Measurements from ENCODE around the gene CFC1. TPM values are rescaled to one million over a fixed set of nuclear protein-coding genes. Genes with fewer than 3 reads are reported as not detected.
"Not testable (repeated sequence)": the region's sequence is repeated elsewhere in the genome, so short reads cannot be mapped to it uniquely, and the experiment has no call there.

CFC1 gene
- total RNA-seq, 1 donor from 2014 or later: not detected

- intact Hi-C loops (cut with micrococcal nuclease); H3K36me3 Mint-ChIP-seq (ENCODE audit: low read depth); H3K27me3 Mint-ChIP-seq; DNase-seq; H3K4me1 Mint-ChIP-seq; H3K27ac Mint-ChIP-seq; H3K9me3 Mint-ChIP-seq; H3K4me3 Mint-ChIP-seq: not testable (repeated sequence)
Observed at GRCh38 chr2:130566165-130566564, 33.2 kb downstream of the CFC1 start.

GRCh38 chr2:130556441-130556840 lies 42.9 kb downstream of the CFC1 start:
- H3K4me1 Mint-ChIP-seq; H3K36me3 Mint-ChIP-seq (ENCODE audit: low read depth); intact Hi-C loops (cut with micrococcal nuclease); H3K9me3 Mint-ChIP-seq; H3K4me3 Mint-ChIP-seq; DNase-seq; H3K27me3 Mint-ChIP-seq; H3K27ac Mint-ChIP-seq: not testable (repeated sequence)

DNA sequence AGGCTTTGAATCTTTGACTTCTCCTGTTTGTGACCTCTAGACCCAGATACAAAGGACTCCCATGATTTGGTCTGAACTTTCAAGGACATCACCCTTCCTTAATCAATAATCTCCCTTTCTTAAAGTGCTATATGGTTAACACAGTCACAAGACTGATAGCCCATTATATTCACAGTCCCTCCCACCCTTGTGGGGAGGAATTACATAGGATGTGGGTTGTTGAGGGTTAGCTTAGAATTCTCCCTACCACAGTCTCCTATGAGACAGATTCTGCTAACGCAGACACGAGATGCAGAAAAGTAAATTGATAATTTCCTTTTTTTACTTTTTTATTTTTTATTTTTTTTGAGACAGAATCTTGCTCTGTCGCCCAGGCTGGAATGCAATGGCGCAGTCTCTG lies 45.2 kb downstream of the CFC1 start:
- H3K9me3 Mint-ChIP-seq; intact Hi-C loops (cut with micrococcal nuclease); H3K27me3 Mint-ChIP-seq; DNase-seq; H3K4me1 Mint-ChIP-seq; H3K4me3 Mint-ChIP-seq; H3K27ac Mint-ChIP-seq; H3K36me3 Mint-ChIP-seq (ENCODE audit: low read depth): not testable (repeated sequence)

DNA sequence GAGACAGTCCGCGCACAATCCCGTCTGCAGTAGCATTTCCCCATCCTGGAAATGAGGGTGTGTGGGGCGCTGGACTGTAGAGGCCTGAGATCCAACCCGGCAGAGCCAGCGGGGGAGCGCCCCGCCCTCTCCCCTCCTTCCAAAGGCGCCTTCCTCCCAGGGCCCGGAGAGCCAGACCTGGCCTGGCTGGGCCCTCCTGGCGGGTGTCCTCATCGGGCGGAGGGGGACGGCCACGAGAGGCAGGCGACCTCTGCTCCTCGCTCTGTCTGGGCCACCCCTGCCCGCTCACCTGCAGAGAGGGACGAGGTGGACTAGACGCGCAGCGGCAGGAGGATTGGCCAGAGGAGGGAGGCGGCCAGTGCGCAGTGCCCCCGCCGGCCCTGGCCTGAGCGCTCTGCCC lies 49.9 kb downstream of the CFC1 start:
- H3K36me3 Mint-ChIP-seq (ENCODE audit: low read depth); H3K4me1 Mint-ChIP-seq; intact Hi-C loops (cut with micrococcal nuclease); DNase-seq; H3K4me3 Mint-ChIP-seq; H3K27ac Mint-ChIP-seq; H3K9me3 Mint-ChIP-seq; H3K27me3 Mint-ChIP-seq: not testable (repeated sequence)

DNA sequence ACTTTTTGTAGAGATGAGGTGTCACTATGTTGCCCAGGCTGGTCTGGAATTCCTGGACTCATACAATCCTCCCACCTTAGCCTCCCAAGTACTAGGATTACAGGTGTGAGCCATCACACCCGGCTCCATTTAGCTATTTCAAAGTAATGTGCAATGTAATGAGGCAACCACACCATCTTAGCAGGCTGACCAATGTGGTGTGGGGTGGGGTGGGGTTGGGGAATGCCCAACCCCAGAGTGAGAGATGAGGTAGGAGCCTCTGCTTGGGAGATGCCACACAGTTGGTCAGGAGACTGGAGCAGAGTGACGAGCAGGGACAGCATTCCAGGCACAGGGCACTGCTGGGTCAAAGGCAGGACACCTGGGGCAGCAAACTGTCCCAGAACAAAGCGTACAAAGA lies 51.0 kb downstream of the CFC1 start:
- H3K4me3 Mint-ChIP-seq; H3K4me1 Mint-ChIP-seq; intact Hi-C loops (cut with micrococcal nuclease); H3K36me3 Mint-ChIP-seq (ENCODE audit: low read depth); DNase-seq; H3K9me3 Mint-ChIP-seq; H3K27me3 Mint-ChIP-seq; H3K27ac Mint-ChIP-seq: not testable (repeated sequence)

GRCh38 chr2:130544978-130545377 lies 54.4 kb downstream of the CFC1 start:
- H3K4me3 Mint-ChIP-seq; intact Hi-C loops (cut with micrococcal nuclease); H3K4me1 Mint-ChIP-seq; H3K27ac Mint-ChIP-seq; DNase-seq; H3K36me3 Mint-ChIP-seq (ENCODE audit: low read depth); H3K27me3 Mint-ChIP-seq; H3K9me3 Mint-ChIP-seq: not testable (repeated sequence)

- H3K9me3 Mint-ChIP-seq; intact Hi-C loops (cut with micrococcal nuclease); H3K27ac Mint-ChIP-seq; H3K4me1 Mint-ChIP-seq; H3K27me3 Mint-ChIP-seq; H3K36me3 Mint-ChIP-seq (ENCODE audit: low read depth); H3K4me3 Mint-ChIP-seq; DNase-seq: not testable (repeated sequence)
Observed at GRCh38 chr2:130543785-130544528, 55.4 kb downstream of the CFC1 start.

DNA sequence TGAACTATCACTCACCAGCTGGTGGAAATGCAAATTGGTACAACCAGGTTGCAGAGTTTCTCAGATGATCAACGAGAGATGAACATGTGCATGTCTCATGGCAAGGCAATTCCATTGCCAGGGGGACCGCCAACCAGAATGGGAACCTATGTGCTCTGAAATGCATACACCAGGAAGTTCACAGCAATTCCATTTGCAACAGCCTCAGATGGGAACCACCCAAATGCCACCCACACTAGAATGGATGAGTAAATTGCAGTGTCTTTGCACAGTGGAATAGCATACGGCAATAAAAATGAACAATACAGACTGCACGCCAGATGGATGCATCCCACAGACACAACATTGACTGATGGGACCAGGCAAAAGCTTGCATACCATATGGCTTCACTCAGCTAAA lies 56.6 kb downstream of the CFC1 start:
- intact Hi-C loops (cut with micrococcal nuclease); H3K27ac Mint-ChIP-seq; H3K27me3 Mint-ChIP-seq; H3K4me1 Mint-ChIP-seq; DNase-seq; H3K4me3 Mint-ChIP-seq; H3K36me3 Mint-ChIP-seq (ENCODE audit: low read depth); H3K9me3 Mint-ChIP-seq: not testable (repeated sequence)

Other genes starting within 250 kb of the CFC1 start
- 61.7 and 61.9 TPM in 2 replicates for gene PTPN18, start 243.5 kb downstream of the CFC1 start, total RNA-seq
- gene POTEI, start 90.2 kb downstream of the CFC1 start, total RNA-seq: not detected in 2 replicates
- not detected in 2 replicates for gene CFC1B, start 78.4 kb downstream of the CFC1 start, total RNA-seq
- not detected in 2 replicates for gene POTEJ, start 11.9 kb upstream of the CFC1 start, total RNA-seq
- not detected in 2 replicates for gene GPR148, start 129.5 kb upstream of the CFC1 start, total RNA-seq
- not detected in 2 replicates for gene AMER3, start 156.0 kb upstream of the CFC1 start, total RNA-seq
- gene ARHGEF4, start 237.3 kb upstream of the CFC1 start, total RNA-seq: 0.07 and 0.31 TPM in 2 replicates